K562 (cell line): ENCODE data around the gene PLK1. TPM values are rescaled to one million over a fixed set of nuclear protein-coding genes. Genes with fewer than 3 reads are reported as not detected.

Experiments used
- CBX3 ChIP-seq, 2 experiments: IDR thresholded peaks; 1 replicate in 1 of 2; 2 replicates in 1 of 2; pipeline ENCODE4 v1.6.1; 2012; ENCODE audit warnings: inconsistent platforms in 2 of 2, low read length in 2 of 2, borderline replicate concordance in 1 of 2, control low read depth in 1 of 2
- CUX1 ChIP-seq: fragments of 200-800 bp; sonication (Bioruptor generic); IDR thresholded peaks from 2 replicates; pipeline ENCODE4 v1.6.1; 2016; ENCODE audit warnings: missing genetic modification characterization, missing compliant biosample characterization
- FOSL1 ChIP-seq: fragments of 200-800 bp; sonication (Bioruptor generic); conservative IDR thresholded peaks from 2 replicates; pipeline ENCODE4 v1.6.1; 2016; ENCODE audit warnings: missing genetic modification characterization, missing compliant biosample characterization
- HMGXB4 ChIP-seq: sonication (generic); formaldehyde crosslinking; IDR thresholded peaks from 2 replicates; pipeline ENCODE4 v1.8.1; 2023; ENCODE audit warnings: mild to moderate bottlenecking, missing genetic modification reagents
- IRF9 ChIP-seq: fragments of 450-650 bp; IDR thresholded peaks from 2 replicates; pipeline ENCODE4 v1.6.1; 2016; ENCODE audit warnings: missing biosample characterization, missing genetic modification characterization
- MBD1 ChIP-seq: fragments of 250-450 bp; sonication (Bioruptor Pico); IDR thresholded peaks from 2 replicates; pipeline ENCODE4 v1.8.0; 2022; ENCODE audit warnings: inconsistent platforms
- NR0B1 ChIP-seq: fragments of 450-650 bp; IDR thresholded peaks from one replicate; pipeline ENCODE4 v1.6.1; 2018; ENCODE audit warnings: mild to moderate bottlenecking, moderate library complexity; ENCODE audit not compliant: partially characterized antibody
- RBBP5 ChIP-seq: fragments of 200-600 bp; sonication (generic); IDR thresholded peaks from 2 replicates; pipeline ENCODE4 v1.6.1; 2012; ENCODE audit warnings: borderline replicate concordance, mild to moderate bottlenecking, low read length, control low read depth, inconsistent platforms; ENCODE audit not compliant: insufficient read depth, poor library complexity, severe bottlenecking
- SMAD3 ChIP-seq: fragments of 450-650 bp; formaldehyde crosslinking; conservative IDR thresholded peaks from 2 replicates; pipeline ENCODE4 v1.4.0; 2020; ENCODE audit warnings: mild to moderate bottlenecking
- SNIP1 ChIP-seq: fragments of 450-650 bp; IDR thresholded peaks from 2 replicates; pipeline ENCODE4 v1.7.1; 2017; ENCODE audit warnings: low read depth, mild to moderate bottlenecking
- THAP12 ChIP-seq: fragments of 250-450 bp; sonication (Bioruptor Pico); IDR thresholded peaks from 2 replicates; pipeline ENCODE4 v1.9.0; 2021; ENCODE audit warnings: mild to moderate bottlenecking, inconsistent platforms
- ZNF184 ChIP-seq: sonication (generic); formaldehyde crosslinking; IDR thresholded peaks from 2 replicates; pipeline ENCODE4 v1.5.0; 2020; ENCODE audit warnings: missing genetic modification reagents
- polyA plus RNA-seq, 8 experiments: library from polyadenylated mRNA; depleted of rRNA in 4 of 8; stranded (reverse) in 5 of 8; unstranded in 3 of 8; fragments of >200 nt; fragmentation: Nextera tagmentation in 2 of 8; fragmentation: Illumina TruSeq in 1 of 8; extraction: Ambion mirVana in 2 of 8; extraction: Trizol in 1 of 8; gene quantifications; 2 replicates each; pipeline versions ENCODE4 v1.2.1 to v1.2.3, GENCODE V29; 2011 to 2014; ENCODE audit warnings: inconsistent platforms in 1 of 8, missing spikeins in 1 of 8
- total RNA-seq, 7 experiments: library from RNA; depleted of rRNA in 6 of 7; stranded (reverse); fragments of >200 nt in 6 of 7; fragmentation: Illumina TruSeq in 2 of 7; extraction: Trizol in 2 of 7; gene quantifications; 2 replicates each; pipeline versions ENCODE4 v1.2.1 to v1.2.3, GENCODE V29; 2011 to 2021; ENCODE audit warnings: low replicate concordance in 1 of 7

The PLK1 gene
- total and polyA plus RNA-seq, 9 of the 15 experiments (the other 6 are each of a cell fraction or from before 2014, with no cell fraction given): 13.6 to 212 (median 45.5) TPM

GRCh38 chr16:23678430-23679273, at the start of gene PLK1 (continued):
- no peak for TF ChIP-seq NR0B1
- TF ChIP-seq HMGXB4 (CRISPR knock-in tag): no peak
- TF ChIP-seq ZNF184 (CRISPR knock-in tag): no peak
- no peak for TF ChIP-seq MBD1 (CRISPR knock-in tag)
- TF ChIP-seq SNIP1: no peak
- TF ChIP-seq THAP12 (CRISPR knock-in tag): no peak
- TF ChIP-seq RBBP5: peak; percentile 75
- no peak for TF ChIP-seq CBX3 (IDR thresholded peaks at IDR 0.05; ENCODE audit: borderline replicate concordance in 1 of 2, low read length in 2 of 2)
- no peak for TF ChIP-seq CUX1
- TF ChIP-seq IRF9 (tag): no peak
- no peak for TF ChIP-seq FOSL1 (tag)
- no peak for TF ChIP-seq SMAD3 (CRISPR knock-in tag)
